Muscle of leg (tissue), 11 donors: ENCODE results near the gene RPS6KA3. TPM values are rescaled to one million over a fixed set of nuclear protein-coding genes. Genes with fewer than 3 reads are reported as not detected.
A peak's percentile ranks its signal among the peaks of the same experiment; 100 is the strongest.
"Not testable (repeated sequence)": the region's sequence is repeated elsewhere in the genome, so short reads cannot be mapped to it uniquely, and the experiment has no call there.

Experiments
- DNase-seq: peaks from one replicate; pipeline ENCODE4 v3.0.0; 2013
- H3K27ac ChIP-seq: one replicate; pipeline ENCODE4 v1.5.1; 2013; ENCODE audit warnings: mild to moderate bottlenecking, low read length, control low read depth
- H3K27me3 ChIP-seq: one replicate; pipeline ENCODE4 v1.6.1; 2013; ENCODE audit warnings: low read length; ENCODE audit not compliant: control insufficient read depth, insufficient read depth
- H3K36me3 ChIP-seq: one replicate; pipeline ENCODE4 v1.6.1; 2013; ENCODE audit warnings: low read length; ENCODE audit not compliant: control insufficient read depth, insufficient read depth
- H3K4me1 ChIP-seq: one replicate; pipeline ENCODE4 v1.6.1; 2013; ENCODE audit warnings: low read length; ENCODE audit not compliant: control insufficient read depth, insufficient read depth
- H3K4me3 ChIP-seq: one replicate; pipeline ENCODE4 v1.5.1; 2013; ENCODE audit warnings: low read length, control low read depth
- H3K9me3 ChIP-seq: replicated peaks from 2 replicates; pipeline ENCODE4 v1.6.1; 2013; ENCODE audit warnings: low read depth, low read length; ENCODE audit not compliant: control insufficient read depth
- WGBS: methylation state at CpG from one replicate; pipeline ENCODE4 v1.1.5; 2013; ENCODE audit warnings: missing lambda C conversion rate; ENCODE audit not compliant: insufficient coverage; 5-methylcytosine and 5-hydroxymethylcytosine counted together
- polyA plus RNA-seq, 8 donors: library from polyadenylated mRNA; unstranded; fragments of 120-200 nt; gene quantifications; one replicate each; pipeline versions ENCODE4 v1.2.1 to v1.2.3, GENCODE V29; 2013; ENCODE audit warnings: inconsistent platforms in 1 of 8, low replicate concordance in 1 of 8; ENCODE audit not compliant: insufficient read length in 8 of 8, insufficient read depth in 1 of 8
- total RNA-seq: library from RNA; stranded (reverse); fragments of 120-200 nt; gene quantifications from one replicate; pipeline ENCODE4 v1.2.4, GENCODE V29; 2013

RPS6KA3 gene
- total and polyA plus RNA-seq, 9 donors: 22.9 to 39.0 (median 34.2) TPM

- Histone ChIP-seq H3K4me3 (no peak overlapping the region), H3K27ac (no peak overlapping the region), H3K36me3 (peaks cover 21% of the 10 kb centered on the region), H3K9me3 (no peaks in the 10 kb centered on the region), H3K4me1 (no peaks in the 10 kb centered on the region), H3K27me3 (peaks cover 8% of the 10 kb centered on the region)
- DNase-seq: peak; percentile 39
- no CpG with 5 or more reads among the region's 2 CpGs for WGBS
Observed at GRCh38 chrX:20139966-20140365, 126.7 kb downstream of the RPS6KA3 start.

GRCh38 chrX:20135944-20136343 lies 130.8 kb downstream of the RPS6KA3 start:
- WGBS: 83% methylated on average over 1 of the region's 5 CpGs
- Histone ChIP-seq H3K9me3 (no peaks in the 10 kb centered on the region), H3K27me3 (no peaks in the 10 kb centered on the region), H3K27ac (no peak overlapping the region), H3K4me3 (no peak overlapping the region), H3K4me1 (no peaks in the 10 kb centered on the region), H3K36me3 (peaks cover 38% of the 10 kb centered on the region)
- DNase-seq: no peak

- H3K4me3 ChIP-seq: no peak overlapping the region
- no peak overlapping the region for H3K27ac ChIP-seq
- DNase-seq: no peak
- H3K4me1 ChIP-seq: no peaks in the 10 kb centered on the region
- WGBS: 100% methylated on average over 1 of the region's 1 CpG
- H3K27me3 ChIP-seq: no peaks in the 10 kb centered on the region
- H3K36me3 ChIP-seq: peaks cover 32% of the 10 kb centered on the region
- H3K9me3 ChIP-seq: no peaks in the 10 kb centered on the region
Observed at GRCh38 chrX:20132666-20133065, 134.0 kb downstream of the RPS6KA3 start.

- Histone ChIP-seq H3K4me3 (no peak overlapping the region), H3K27me3 (no peaks in the 10 kb centered on the region), H3K36me3 (peaks cover 25% of the 10 kb centered on the region), H3K4me1 (no peaks in the 10 kb centered on the region), H3K9me3 (no peaks in the 10 kb centered on the region), H3K27ac (no peak overlapping the region)
- no peak for DNase-seq
- no CpG with 5 or more reads among the region's 1 CpG for WGBS
Observed at GRCh38 chrX:20130357-20130756, 136.4 kb downstream of the RPS6KA3 start.

- 100% methylated on average over 1 of the region's 1 CpG for WGBS
- H3K36me3 ChIP-seq: peaks cover 21% of the 10 kb centered on the region
- no peaks in the 10 kb centered on the region for H3K4me1 ChIP-seq
- H3K27ac ChIP-seq: no peak overlapping the region
- no peaks in the 10 kb centered on the region for H3K27me3 ChIP-seq
- H3K9me3 ChIP-seq: no peaks in the 10 kb centered on the region
- no peak for DNase-seq
- no peak overlapping the region for H3K4me3 ChIP-seq
Observed at GRCh38 chrX:20129547-20129946, 137.2 kb downstream of the RPS6KA3 start.

GRCh38 chrX:20128670-20129069 lies 138.0 kb downstream of the RPS6KA3 start:
- WGBS: 47% methylated on average over 2 of the region's 4 CpGs
- Histone ChIP-seq H3K9me3 (no peaks in the 10 kb centered on the region), H3K27ac (no peak overlapping the region), H3K4me1 (no peaks in the 10 kb centered on the region), H3K27me3 (no peaks in the 10 kb centered on the region), H3K4me3 (no peak overlapping the region), H3K36me3 (peaks cover 18% of the 10 kb centered on the region)
- peak; percentile 8 for DNase-seq

GRCh38 chrX:20127440-20127839 lies 139.3 kb downstream of the RPS6KA3 start:
- not testable (repeated sequence) for H3K27me3 ChIP-seq, H3K4me1 ChIP-seq, H3K4me3 ChIP-seq, DNase-seq, H3K9me3 ChIP-seq, H3K27ac ChIP-seq
- no CpG with 5 or more reads among the region's 3 CpGs for WGBS
- peaks cover 12% of the 10 kb centered on the region for H3K36me3 ChIP-seq

GRCh38 chrX:20126833-20127232 lies 139.9 kb downstream of the RPS6KA3 start:
- not testable (repeated sequence) for H3K4me3 ChIP-seq, H3K9me3 ChIP-seq, H3K27me3 ChIP-seq, H3K27ac ChIP-seq, DNase-seq, H3K4me1 ChIP-seq
- WGBS: no CpG with 5 or more reads among the region's 1 CpG
- H3K36me3 ChIP-seq: peaks cover 10% of the 10 kb centered on the region

GRCh38 chrX:20124964-20125363 lies 141.7 kb downstream of the RPS6KA3 start:
- Histone ChIP-seq H3K36me3 (peaks cover 6% of the 10 kb centered on the region), H3K27ac (no peak overlapping the region), H3K9me3 (no peaks in the 10 kb centered on the region), H3K4me1 (no peaks in the 10 kb centered on the region), H3K27me3 (peaks cover 7% of the 10 kb centered on the region), H3K4me3 (no peak overlapping the region)
- no peak for DNase-seq

- H3K9me3 ChIP-seq: peaks cover 2% of the 10 kb centered on the region
- H3K27me3 ChIP-seq: peaks cover 49% of the 10 kb centered on the region
- no peaks in the 10 kb centered on the region for H3K36me3 ChIP-seq
- no peak for DNase-seq
- H3K4me3 ChIP-seq: no peak overlapping the region
- 73% methylated on average over 10 of the region's 12 CpGs for WGBS
- peaks cover 4% of the 10 kb centered on the region for H3K4me1 ChIP-seq
- no peak overlapping the region for H3K27ac ChIP-seq
Observed at GRCh38 chrX:20118065-20118824, 148.5 kb downstream of the RPS6KA3 start.
